Psoas muscle (tissue), 8 donors: ENCODE measurements around the gene TBC1D14. TPM values are rescaled to one million over a fixed set of nuclear protein-coding genes. Genes with fewer than 3 reads are reported as not detected.

Experiments
- ATAC-seq, 4 donors: fragments of 200-7000 bp; cut with Tn5 transposase; one replicate each; pipeline ENCODE4 v1.9.1; 2020; ENCODE audit warnings: moderate library complexity in 3 of 4, mild to moderate bottlenecking in 2 of 4
- DNase-seq, 2 donors: peaks; one replicate each; pipeline ENCODE4 v3.0.0-alpha.2; 2020
- H3K27ac ChIP-seq: fragments of 200-600 bp; one replicate; pipeline ENCODE4 v1.8.0; 2022
- H3K27me3 ChIP-seq, 3 donors: fragments of 200-600 bp in 1 of 3; one replicate each; pipeline versions ENCODE4 v1.6.1 to v1.8.0; 2013 to 2022; ENCODE audit warnings: low read length in 2 of 3, mild to moderate bottlenecking in 2 of 3, moderate library complexity in 1 of 3; ENCODE audit not compliant: insufficient read depth in 3 of 3
- H3K36me3 ChIP-seq, 2 donors: fragments of 200-600 bp in 1 of 2; one replicate each; pipeline versions ENCODE4 v1.6.1 to v1.8.0; 2013 to 2022; ENCODE audit warnings: low read depth in 1 of 2, mild to moderate bottlenecking in 1 of 2, moderate library complexity in 1 of 2; ENCODE audit not compliant: insufficient read depth in 1 of 2
- H3K4me1 ChIP-seq: fragments of 200-600 bp; one replicate; pipeline ENCODE4 v1.8.0; 2022
- H3K4me3 ChIP-seq: fragments of 200-600 bp; one replicate; pipeline ENCODE4 v1.8.0; 2022; ENCODE audit warnings: mild to moderate bottlenecking
- H3K9me3 ChIP-seq: fragments of 200-600 bp; one replicate; pipeline ENCODE4 v1.8.0; 2022
- CTCF ChIP-seq: fragments of 200-600 bp; IDR thresholded peaks from one replicate; pipeline ENCODE4 v1.8.0; 2022; ENCODE audit warnings: antibody characterized with exemption
- WGBS, 3 donors: extraction: QIAGEN DNeasy Blood & Tissue Kit; methylation state at CpG; one replicate each; pipeline versions ENCODE4 v1.1.6 to v1.1.7; 2013; 5-methylcytosine and 5-hydroxymethylcytosine counted together
- intact Hi-C, 2 donors: fragments of 100-400 bp; cut with DNase I; formaldehyde crosslinking; loops; one replicate each; pipeline versions ENCODE4 v1.11.0 to v1.14.2; 2022
- polyA plus RNA-seq, 3 donors: library from polyadenylated mRNA; stranded (reverse); fragments of 200-250 nt; gene quantifications; one replicate each; pipeline ENCODE4 v1.2.3, GENCODE V29; 2013
- total RNA-seq, 4 donors: library from RNA; stranded (reverse); fragmentation: NEBNext Ultra II Directional in 2 of 4; extraction: Animal tissue kit (Norgen Biotek cat#: 25700) in 2 of 4; gene quantifications; one replicate each; pipeline versions ENCODE4 v1.2.1 to v1.2.4, GENCODE V29; 2021 to 2023
- donor health status: healthy with polysubstance abuse.
- donor health status: DM: no; HTN: no; CAD: no; lungs with moderate emphysema.
- donor health status: Bipolar disorder and iron deficiency.
- donor health status: healthy.
- donor health status: DM: yes; HTN: yes; CAD: no.
- donor health status: DM: no; HTN: no; CAD: no.
- donor health status: DM: no; HTN: no; CAD: no.
- donor health status: DM: yes; HTN: yes; CAD: no.

The TBC1D14 gene
- total and polyA plus RNA-seq, 7 donors: 14.7 to 45.5 (median 33.1) TPM

GRCh38 chr4:7041246-7041645 is 131.6 kb downstream of the TBC1D14 start:
- no peaks in the 10 kb centered on the region for H3K9me3 ChIP-seq
- H3K4me3 ChIP-seq: no peak overlapping the region
- H3K36me3 ChIP-seq: no peaks in the 10 kb centered on the region
- no peaks in the 10 kb centered on the region for H3K27me3 ChIP-seq
- 94 to 95% (median 94%) methylated on average over 19 of the region's 19 CpGs for WGBS, 3 donors
- peaks cover 33% of the 10 kb centered on the region for H3K4me1 ChIP-seq
- no peak overlapping the region for H3K27ac ChIP-seq
- ATAC-seq: no peak
- TF ChIP-seq CTCF: no peak
- peak in 1 of 2 donors; percentile 13 for DNase-seq
- intact Hi-C loops: loop anchor here in 1 of 2 donors (5.0 kb wide), 1 partner anchor 54 kb away; no protein-coding TSS in a partner anchor

GRCh38 chr4:7041801-7042502 is 132.3 kb downstream of the TBC1D14 start:
- TF ChIP-seq CTCF: no peak
- H3K27me3 ChIP-seq: no peaks in the 10 kb centered on the region
- intact Hi-C loops: loop anchor here in 1 of 2 donors (5.0 kb wide), 1 partner anchor 55 kb away; no protein-coding TSS in a partner anchor
- WGBS, 3 donors: 16 to 18% (median 18%) methylated on average over 35 to 42 of the region's 42 CpGs
- peak overlapping the region; percentile 90 for H3K4me3 ChIP-seq
- ATAC-seq (no peak), DNase-seq (peak in 1 of 2 donors; percentile 79)
- no peaks in the 10 kb centered on the region for H3K36me3 ChIP-seq
- H3K27ac ChIP-seq: peak overlapping the region; percentile 69
- H3K4me1 ChIP-seq: peaks cover 40% of the 10 kb centered on the region
- no peaks in the 10 kb centered on the region for H3K9me3 ChIP-seq

GRCh38 chr4:7042503-7043283 is 133.1 kb downstream of the TBC1D14 start:
- Histone ChIP-seq H3K27ac (peak overlapping the region; percentile 69), H3K4me1 (peaks cover 48% of the 10 kb centered on the region), H3K4me3 (peak overlapping the region; percentile 90), H3K36me3 (no peaks in the 10 kb centered on the region), H3K27me3 (no peaks in the 10 kb centered on the region), H3K9me3 (no peaks in the 10 kb centered on the region)
- intact Hi-C loops: loop anchor here in 1 of 2 donors (1.0 to 5.0 kb wide), 2 partner anchors 25 to 55 kb away; no protein-coding TSS in a partner anchor
- peak; percentile 54 for TF ChIP-seq CTCF
- ATAC-seq (peak; percentile 88 to 95 (median 90)), DNase-seq (peak; percentile 98 to 99)
- WGBS, 3 donors: 0 to 1% (median 0%) methylated on average over 56 to 90 of the region's 90 CpGs

GRCh38 chr4:7043284-7044136 is 133.9 kb downstream of the TBC1D14 start, which contains the start of gene TADA2B:
TSS of gene TADA2B (plus strand) at chr4:7043372. CDS start at chr4:7043580, 208 bp downstream.
- intact Hi-C loops: loop anchor here in 1 of 2 donors (1.0 to 5.0 kb wide), 2 partner anchors 24 to 56 kb away; no protein-coding TSS in a partner anchor
- H3K4me3 ChIP-seq: peak within 1 kb of the TSS; percentile 99
- peak; percentile 47 to 81 for DNase-seq
- H3K4me1 ChIP-seq: peaks cover 51% of the 10 kb centered on the region
- H3K27ac ChIP-seq: peak within 1 kb of the TSS; percentile 94
- no peaks in the 10 kb centered on the region for H3K36me3 ChIP-seq
- 0% methylated on average over 60 to 119 of the region's 119 CpGs for whole genome bisulfite sequencing, 3 donors
- peak; percentile 16 to 39 (median 24) for ATAC-seq
- H3K27me3 ChIP-seq: no peaks in the 10 kb centered on the region
- TF ChIP-seq CTCF: no peak
- H3K9me3 ChIP-seq: no peaks in the 10 kb centered on the region
